ENCODE measurements around the gene CORO2B. TPM values are rescaled to one million over a fixed set of nuclear protein-coding genes. Genes with fewer than 3 reads are reported as not detected.

CORO2B gene
- total RNA-seq, 2 donors from 2014 or later = 8.5 to 8.9 TPM

GRCh38 chr15:68719051-68719450 is 140.3 kb downstream of the CORO2B start:
- intact Hi-C loops (cut with DNase I) = no loop called here
- DNase-seq = no peak

DNA sequence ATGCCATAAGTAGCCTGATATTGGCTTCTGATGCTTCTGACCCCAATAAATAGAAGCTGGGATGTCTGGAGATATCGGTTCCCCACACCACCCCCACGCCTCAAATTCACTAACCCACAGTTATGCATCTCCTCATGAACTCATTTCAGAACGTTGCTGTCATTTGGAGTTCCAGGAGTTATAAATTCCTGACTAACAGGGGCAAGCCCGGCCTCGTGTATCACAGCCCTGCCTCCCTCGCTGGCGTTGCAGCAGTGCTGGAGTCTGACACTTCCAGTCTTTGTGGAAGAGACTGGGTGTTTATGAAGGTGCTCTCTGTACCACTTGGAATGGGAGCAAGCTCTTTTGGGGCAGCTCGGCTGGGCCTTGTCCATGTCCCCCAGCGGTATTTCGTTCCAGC is 140.9 kb downstream of the CORO2B start:
- intact Hi-C loops (cut with DNase I) = no loop called here
- ATAC-seq = no peak

More at GRCh38 chr15:68719051-68719450, 140.3 kb downstream of the CORO2B start:
- no peak for ATAC-seq

GRCh38 chr15:68721886-68722285 is 143.1 kb downstream of the CORO2B start:
- intact Hi-C loops (cut with DNase I) = no loop called here
- DNase-seq (no peak), ATAC-seq (no peak)

More for the DNA sequence above, 140.9 kb downstream of the CORO2B start:
- no peak for DNase-seq

DNA sequence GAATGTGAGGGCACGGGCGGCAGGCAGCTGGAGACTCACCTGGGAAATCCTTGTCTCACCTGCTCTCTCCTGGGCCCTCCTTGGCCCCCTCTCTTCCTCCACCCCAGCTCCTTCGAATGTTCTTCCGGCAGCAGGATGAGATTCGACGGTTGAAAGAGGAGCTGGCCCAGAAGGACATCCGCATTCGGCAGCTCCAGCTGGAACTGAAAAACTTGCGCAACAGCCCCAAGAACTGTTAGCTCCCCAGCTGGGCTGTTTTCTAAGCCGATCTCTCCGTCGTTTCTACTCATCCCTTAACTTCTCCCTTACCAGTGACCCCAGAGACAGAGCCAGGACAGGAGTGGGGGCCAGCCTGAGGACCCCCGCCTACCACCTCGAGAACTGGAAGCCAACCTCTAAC is 146.9 kb downstream of the CORO2B start:
- ATAC-seq = peak; percentile 48
- intact Hi-C loops (cut with DNase I) = no loop called here
- peak; percentile 66 for DNase-seq

DNA sequence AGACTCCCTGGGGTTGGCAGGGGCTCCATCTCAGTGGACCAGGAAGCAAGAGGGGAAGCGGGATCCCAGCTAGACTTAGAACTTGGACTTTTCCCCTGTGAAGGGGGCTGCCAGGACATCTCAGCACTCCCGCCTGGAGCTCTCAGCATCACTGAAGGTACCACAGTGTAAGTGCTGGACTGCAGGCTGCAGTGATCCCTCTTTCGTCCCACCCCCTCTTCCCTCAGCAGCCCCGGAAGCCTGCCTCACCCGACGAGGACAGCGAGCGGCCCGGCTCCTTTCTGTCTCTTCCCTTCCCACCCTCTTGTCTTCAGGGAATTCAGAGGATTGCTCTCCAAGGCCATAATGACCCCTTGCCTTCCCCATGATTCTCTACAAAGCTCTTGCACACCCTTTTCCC is 147.5 kb downstream of the CORO2B start:
- no peak for ATAC-seq
- intact Hi-C loops (cut with DNase I) = no loop called here
- no peak for DNase-seq

DNA sequence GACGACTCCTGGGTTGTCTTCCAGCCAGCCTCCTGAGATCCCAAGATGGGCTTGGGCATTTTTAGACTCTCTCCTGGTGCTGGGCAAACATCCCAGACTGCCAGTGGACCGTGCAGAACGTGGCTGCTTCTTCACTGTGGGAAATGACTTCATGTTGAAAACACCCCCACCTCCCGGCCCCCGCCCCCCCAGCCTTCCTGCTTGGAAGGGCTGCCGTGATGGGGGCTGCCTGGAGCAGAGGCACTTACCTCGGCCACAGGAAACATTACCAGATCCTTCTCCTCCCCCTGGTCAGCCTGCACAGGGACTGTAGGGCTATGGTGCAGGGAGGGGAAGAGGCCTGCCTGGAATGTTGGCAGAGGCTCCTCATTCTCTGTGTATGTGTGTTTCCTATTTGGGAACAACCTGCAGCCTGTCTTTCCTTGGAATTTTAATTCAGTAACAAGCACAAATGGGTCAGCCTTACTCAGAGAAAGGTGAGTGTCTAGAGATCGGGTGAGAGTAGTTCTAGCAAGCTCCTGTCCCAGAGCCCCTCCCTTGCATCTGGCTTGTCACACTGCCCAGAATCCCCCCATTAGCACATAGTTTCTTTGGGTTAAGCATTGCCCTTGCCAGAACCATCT is 151.1 kb downstream of the CORO2B start:
- DNase-seq = peak; percentile 45
- intact Hi-C loops (cut with DNase I) = loop anchor here in 1 of 2 donors (5.0 kb wide), 1 partner anchor 97 kb away; no protein-coding TSS in a partner anchor
- peak; percentile 63 to 75 for ATAC-seq

- ATAC-seq = peak; percentile 44 to 47
- intact Hi-C loops (cut with DNase I) = loop anchor here in 1 of 2 donors (5.0 kb wide), 1 partner anchor 97 kb away; no protein-coding TSS in a partner anchor
- DNase-seq = peak; percentile 51
Measured at GRCh38 chr15:68730471-68730919, 151.7 kb downstream of the CORO2B start.

DNA sequence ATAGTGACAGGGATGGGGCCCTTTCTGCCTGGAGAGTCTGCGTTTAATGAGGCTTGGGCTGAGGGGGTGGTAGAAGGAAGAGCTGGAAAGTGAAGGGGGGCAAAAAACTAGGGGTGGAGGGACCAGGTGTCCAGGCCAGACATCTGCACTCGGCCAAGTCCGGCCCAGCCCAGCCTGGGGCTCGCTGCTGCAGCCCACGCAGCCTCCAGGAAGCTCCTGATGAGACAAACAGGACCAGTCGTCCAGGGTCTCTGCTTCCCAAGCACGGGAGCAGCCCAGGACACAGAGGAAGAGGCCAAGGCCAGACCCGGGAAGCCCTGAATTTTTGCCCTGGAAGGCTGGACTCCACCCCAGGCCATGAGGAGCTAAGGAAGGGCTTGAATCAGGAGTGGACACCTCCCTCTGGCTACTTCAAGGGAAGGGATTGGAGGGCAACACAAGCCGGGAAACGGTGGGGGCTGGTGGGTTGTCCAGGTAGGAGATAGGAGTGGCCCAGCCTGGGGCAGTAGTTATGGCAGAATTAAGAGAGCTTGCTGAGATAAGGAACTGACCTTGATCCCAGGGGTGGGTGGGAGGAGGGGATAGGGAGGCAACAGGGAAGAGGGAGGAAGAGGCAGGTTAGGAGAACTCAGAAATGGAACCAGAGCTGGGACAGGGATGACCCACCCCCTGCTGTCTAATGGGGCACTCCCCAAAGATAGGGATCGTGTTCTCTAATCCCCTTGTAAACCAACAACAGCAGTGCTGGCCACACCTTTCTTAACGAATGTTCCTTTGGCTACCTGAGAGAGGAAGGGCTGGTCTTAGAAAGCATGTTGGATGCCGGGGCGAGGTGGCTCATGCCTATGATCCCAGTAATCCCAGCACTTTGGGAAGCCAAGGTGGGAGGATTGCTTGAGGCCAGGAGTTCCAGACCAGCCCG is 152.4 kb downstream of the CORO2B start:
- DNase-seq (no peak), ATAC-seq (peak; percentile 12 to 48)
- intact Hi-C loops (cut with DNase I) = loop anchor here in 1 of 2 donors (5.0 kb wide), 1 partner anchor 96 kb away; no protein-coding TSS in a partner anchor

DNA sequence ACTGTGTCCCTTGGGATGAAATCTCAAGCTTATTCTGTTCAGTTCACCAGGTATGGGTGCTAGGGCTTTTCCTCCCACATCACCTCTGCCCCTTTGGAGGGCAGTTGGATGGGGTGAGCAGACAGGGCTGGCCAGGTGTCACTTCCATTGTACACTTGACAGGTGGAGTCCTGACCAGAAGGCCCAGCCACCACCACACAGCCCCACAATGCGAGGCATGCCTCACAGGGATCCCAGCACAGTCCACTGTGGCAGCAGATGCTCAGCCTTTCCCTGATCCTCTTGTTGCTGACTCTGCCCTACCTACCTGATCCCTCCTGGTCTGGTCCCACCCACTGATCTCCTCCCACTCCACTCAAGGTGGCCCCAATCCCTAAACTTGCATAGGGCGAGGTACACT is 153.7 kb downstream of the CORO2B start:
- ATAC-seq = no peak
- intact Hi-C loops (cut with DNase I) = loop anchor here in 1 of 2 donors (5.0 kb wide), 1 partner anchor 95 kb away; no protein-coding TSS in a partner anchor

DNA sequence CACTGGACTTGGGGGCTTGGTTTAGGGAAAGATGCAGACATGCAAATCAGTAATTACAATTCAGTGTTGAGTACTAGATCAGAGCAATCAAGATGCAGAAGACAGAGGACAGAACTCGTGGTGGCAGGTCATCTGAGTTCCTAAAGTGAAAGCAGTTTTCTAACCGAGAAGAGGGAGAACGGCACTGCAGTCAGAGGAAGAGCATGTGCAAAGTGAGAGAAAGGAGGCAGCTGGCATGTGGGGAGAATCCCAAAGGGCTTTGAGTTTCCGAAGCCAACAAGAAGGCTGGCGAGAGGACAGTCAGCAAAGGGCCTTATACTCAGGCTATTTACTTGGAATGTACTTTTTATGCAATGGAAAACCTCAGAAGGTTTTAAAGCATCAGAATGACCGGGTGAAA is 154.9 kb downstream of the CORO2B start:
- ATAC-seq (no peak), DNase-seq (no peak)
- intact Hi-C loops (cut with DNase I) = loop anchor here in 1 of 2 donors (5.0 kb wide), 1 partner anchor 94 kb away; no protein-coding TSS in a partner anchor

More for the DNA sequence above, 153.7 kb downstream of the CORO2B start:
- no peak for DNase-seq

GRCh38 chr15:68734352-68734751 is 155.6 kb downstream of the CORO2B start:
- ATAC-seq = no peak
- intact Hi-C loops (cut with DNase I) = loop anchor here in 1 of 2 donors (5.0 kb wide), 1 partner anchor 93 kb away; no protein-coding TSS in a partner anchor

GRCh38 chr15:68734881-68735280 is 156.1 kb downstream of the CORO2B start:
- DNase-seq = no peak
- ATAC-seq = no peak
- intact Hi-C loops (cut with DNase I) = loop anchor here in 1 of 2 donors (5.0 kb wide), 1 partner anchor 92 kb away; no protein-coding TSS in a partner anchor

More at GRCh38 chr15:68734352-68734751, 155.6 kb downstream of the CORO2B start:
- no peak for DNase-seq

DNA sequence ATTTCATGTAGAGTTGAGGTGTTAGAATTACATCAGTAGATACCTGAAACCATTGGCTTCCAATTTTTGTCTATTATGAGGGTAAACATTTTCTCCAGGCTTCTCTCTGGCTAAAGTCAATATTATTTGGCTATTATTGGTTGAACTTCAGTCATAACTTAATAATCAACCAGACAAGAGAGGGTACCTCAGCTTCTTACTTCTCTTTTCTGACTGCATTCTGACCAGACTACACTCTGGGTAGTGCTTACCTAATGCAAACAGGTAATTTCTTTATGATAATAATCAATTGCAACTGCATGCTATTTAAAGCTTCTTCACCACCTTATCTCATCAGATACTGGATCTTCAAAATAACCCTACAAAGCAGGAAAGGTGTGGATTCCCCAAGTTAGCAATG is 156.8 kb downstream of the CORO2B start:
- intact Hi-C loops (cut with DNase I) = no loop called here
- DNase-seq (no peak), ATAC-seq (no peak)

DNA sequence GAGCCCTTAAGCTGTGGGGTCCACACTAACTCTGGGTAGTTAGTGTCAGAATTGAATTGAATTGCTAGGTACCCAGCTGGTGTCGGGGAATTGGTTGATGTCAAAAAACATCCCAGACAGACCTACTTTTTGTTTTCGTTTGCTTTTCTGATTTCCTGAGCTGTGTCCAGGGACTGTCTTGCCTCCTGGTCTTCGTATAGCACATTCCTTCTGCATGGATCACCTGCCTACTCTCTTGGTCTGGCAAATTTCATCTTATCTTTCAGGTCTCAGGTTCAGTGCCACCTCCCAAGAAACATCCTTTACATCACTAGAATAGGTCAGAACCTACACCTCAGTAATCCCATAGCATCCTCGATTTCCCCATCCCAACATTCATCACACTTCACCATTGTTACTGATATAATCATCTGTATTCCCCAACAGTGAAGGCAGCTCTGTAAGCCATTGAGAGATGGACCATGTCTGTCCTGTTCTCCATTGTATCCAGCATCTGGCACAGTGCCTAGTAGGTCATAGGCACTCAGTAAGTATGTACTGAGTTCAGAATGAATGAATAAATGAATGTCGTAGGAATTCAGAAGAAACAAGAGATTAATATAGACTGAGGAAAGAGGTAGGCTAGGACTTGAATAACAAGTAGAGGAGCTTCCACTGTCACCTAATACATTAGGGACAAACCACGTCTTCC is 160.7 kb downstream of the CORO2B start:
- ATAC-seq (no peak), DNase-seq (no peak)
- intact Hi-C loops (cut with DNase I) = no loop called here

DNA sequence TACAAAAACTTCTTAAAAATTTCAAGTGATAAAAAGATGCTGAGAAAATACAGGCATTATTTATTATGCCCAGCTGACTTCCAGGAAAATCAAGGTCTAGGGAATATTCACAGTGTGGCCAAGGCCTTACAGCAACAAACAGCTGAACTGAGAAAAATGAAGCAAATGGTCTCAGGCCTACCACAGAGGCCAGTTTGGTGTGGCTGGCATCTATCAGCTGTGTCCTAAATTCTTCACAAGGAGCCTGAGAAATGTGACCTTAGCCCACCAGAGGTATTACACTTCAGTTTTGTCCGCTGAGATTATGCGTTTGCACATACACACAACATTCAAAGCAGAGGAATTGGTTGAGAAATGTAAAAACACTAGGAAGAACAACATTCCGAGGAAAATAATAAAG is 164.5 kb downstream of the CORO2B start:
- DNase-seq = no peak
- intact Hi-C loops (cut with DNase I) = no loop called here
- no peak for ATAC-seq

GRCh38 chr15:68749365-68749764 is 170.6 kb downstream of the CORO2B start:
- DNase-seq (no peak), ATAC-seq (no peak)
- intact Hi-C loops (cut with DNase I) = no loop called here

DNA sequence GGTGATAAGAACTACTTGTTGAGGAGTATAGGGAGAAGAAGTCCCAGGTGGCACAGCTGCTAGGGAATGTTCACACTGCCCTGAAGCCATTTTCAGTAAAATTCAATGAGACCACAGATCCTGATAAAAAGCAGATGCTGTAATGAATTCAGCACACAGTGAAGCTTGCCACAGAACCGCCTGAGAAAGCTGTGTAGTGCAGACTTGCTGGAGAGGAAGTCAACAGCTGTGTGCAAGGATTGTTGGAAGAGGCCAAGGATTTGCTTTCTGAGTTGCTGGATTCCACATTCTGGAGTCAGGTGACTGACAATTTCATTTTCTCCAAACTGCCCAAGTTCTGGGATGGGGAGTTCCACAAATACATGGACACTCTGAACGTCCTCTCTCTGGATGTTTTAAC is 171.0 kb downstream of the CORO2B start:
- DNase-seq = no peak
- intact Hi-C loops (cut with DNase I) = no loop called here
- peak in 1 of 2 donors; percentile 58 for ATAC-seq

- ATAC-seq = no peak
- intact Hi-C loops (cut with DNase I) = no loop called here
- no peak for DNase-seq
Measured at GRCh38 chr15:68751622-68752021, 172.8 kb downstream of the CORO2B start.

GRCh38 chr15:68755731-68756130 is 176.9 kb downstream of the CORO2B start:
- ATAC-seq = no peak
- intact Hi-C loops (cut with DNase I) = no loop called here
- no peak for DNase-seq
